SU-DHL-6 (cell line): ENCODE data around the gene SRBD1.

ENCODE experiments used
- H2AFZ ChIP-seq: fragments of 200-600 bp; sonication (generic); 2 replicates; pipeline ENCODE4 v1.6.1; 2014; ENCODE audit warnings: low read depth, mild to moderate bottlenecking, moderate library complexity, mixed read lengths, antibody characterized with exemption, low read length; ENCODE audit not compliant: severe bottlenecking
- H3F3A ChIP-seq: fragments of 200-600 bp; shearing (Covaris generic); 2 replicates; pipeline ENCODE4 v1.6.0; 2016; ENCODE audit warnings: antibody characterized with exemption, mild to moderate bottlenecking; ENCODE audit not compliant: insufficient read depth
- H3K27ac ChIP-seq: fragments of 200-600 bp; sonication (generic); 2 replicates; pipeline ENCODE4 v1.5.1; 2016; ENCODE audit warnings: low read depth, mild to moderate bottlenecking, low read length, moderate library complexity, mixed read lengths
- H3K27me3 ChIP-seq: fragments of 200-600 bp; sonication (generic), shearing (Covaris generic); 2 replicates; pipeline ENCODE4 v1.6.0; 2014; ENCODE audit warnings: mild to moderate bottlenecking, low read length
- H3K36me3 ChIP-seq: fragments of 200-600 bp; sonication (generic); 2 replicates; pipeline ENCODE4 v1.6.1; 2014; ENCODE audit warnings: mild to moderate bottlenecking, low read length, mixed read lengths
- H3K4me2 ChIP-seq: fragments of 300-600, 200-600 bp; shearing (Covaris generic), sonication (generic); 2 replicates; pipeline ENCODE4 v1.6.0; 2014; ENCODE audit warnings: low read length, low read depth, mild to moderate bottlenecking; ENCODE audit not compliant: poor library complexity, severe bottlenecking
- H3K4me3 ChIP-seq: fragments of 200-600 bp; sonication (generic); 2 replicates; pipeline ENCODE4 v1.5.1; 2014; ENCODE audit warnings: antibody characterized with exemption, low read length, mild to moderate bottlenecking, mixed read lengths; ENCODE audit not compliant: insufficient read depth, poor library complexity, severe bottlenecking
- H3K79me2 ChIP-seq: fragments of 200-600 bp; sonication (generic); 2 replicates; pipeline ENCODE4 v1.6.1; 2014; ENCODE audit warnings: mild to moderate bottlenecking, low read length, moderate library complexity; ENCODE audit not compliant: insufficient read depth
- H3K9ac ChIP-seq: fragments of 200-600 bp; sonication (generic); 2 replicates; pipeline ENCODE4 v1.7.0; 2014; ENCODE audit warnings: mild to moderate bottlenecking, low read length
- H3K9me2 ChIP-seq: fragments of 200-600 bp; sonication (generic); replicated peaks from 2 replicates; pipeline ENCODE4 v1.6.1; 2014; ENCODE audit warnings: low read length; ENCODE audit not compliant: insufficient read depth
- H3K9me3 ChIP-seq: fragments of 200-600 bp; sonication (generic); 2 replicates; pipeline ENCODE4 v1.6.1; 2014; ENCODE audit warnings: low read length, mixed read lengths; ENCODE audit not compliant: insufficient read depth
- H4K20me1 ChIP-seq: fragments of 200-600 bp; sonication (generic); 2 replicates; pipeline ENCODE4 v1.6.1; 2014; ENCODE audit warnings: low read depth, mild to moderate bottlenecking, antibody characterized with exemption, low read length, moderate library complexity, mixed read lengths
- EZH2phosphoT487 ChIP-seq: fragments of 200-600 bp; sonication (generic), shearing (Covaris generic); conservative IDR thresholded peaks from 2 replicates; pipeline ENCODE4 v1.6.1; 2018; ENCODE audit warnings: mild to moderate bottlenecking, antibody characterized with exemption, low read length, moderate library complexity, mixed read lengths
- TF ChIP-seq, protein P1 (sequence below): fragments of 200-600 bp; sonication (generic); IDR thresholded peaks from one replicate; pipeline ENCODE4 v1.5.1; 2017; ENCODE audit warnings: antibody characterized with exemption, mild to moderate bottlenecking, low read length, moderate library complexity; ENCODE audit not compliant: insufficient read depth, poor library complexity, severe bottlenecking

Gene SRBD1

GRCh38 chr2:45506756-45507155 lies 104.3 kb downstream of the SRBD1 start:
- Histone ChIP-seq H3K4me2 (no peak overlapping the region), H3K27me3 (no peaks in the 10 kb centered on the region), H2AFZ (no peak overlapping the region), H3K4me3 (no peak overlapping the region), H4K20me1 (no peaks in the 10 kb centered on the region), H3K9me2 (no peaks in the 10 kb centered on the region), H3F3A (no peaks in the 10 kb centered on the region), H3K79me2 (no peaks in the 10 kb centered on the region), H3K9me3 (no peaks in the 10 kb centered on the region), H3K27ac (no peak overlapping the region), H3K36me3 (no peaks in the 10 kb centered on the region), H3K9ac (no peak overlapping the region)
- no peak for TF ChIP-seq EZH2phosphoT487
- TF ChIP-seq, protein P1, sequence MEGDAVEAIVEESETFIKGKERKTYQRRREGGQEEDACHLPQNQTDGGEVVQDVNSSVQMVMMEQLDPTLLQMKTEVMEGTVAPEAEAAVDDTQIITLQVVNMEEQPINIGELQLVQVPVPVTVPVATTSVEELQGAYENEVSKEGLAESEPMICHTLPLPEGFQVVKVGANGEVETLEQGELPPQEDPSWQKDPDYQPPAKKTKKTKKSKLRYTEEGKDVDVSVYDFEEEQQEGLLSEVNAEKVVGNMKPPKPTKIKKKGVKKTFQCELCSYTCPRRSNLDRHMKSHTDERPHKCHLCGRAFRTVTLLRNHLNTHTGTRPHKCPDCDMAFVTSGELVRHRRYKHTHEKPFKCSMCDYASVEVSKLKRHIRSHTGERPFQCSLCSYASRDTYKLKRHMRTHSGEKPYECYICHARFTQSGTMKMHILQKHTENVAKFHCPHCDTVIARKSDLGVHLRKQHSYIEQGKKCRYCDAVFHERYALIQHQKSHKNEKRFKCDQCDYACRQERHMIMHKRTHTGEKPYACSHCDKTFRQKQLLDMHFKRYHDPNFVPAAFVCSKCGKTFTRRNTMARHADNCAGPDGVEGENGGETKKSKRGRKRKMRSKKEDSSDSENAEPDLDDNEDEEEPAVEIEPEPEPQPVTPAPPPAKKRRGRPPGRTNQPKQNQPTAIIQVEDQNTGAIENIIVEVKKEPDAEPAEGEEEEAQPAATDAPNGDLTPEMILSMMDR: no peak

DNA sequence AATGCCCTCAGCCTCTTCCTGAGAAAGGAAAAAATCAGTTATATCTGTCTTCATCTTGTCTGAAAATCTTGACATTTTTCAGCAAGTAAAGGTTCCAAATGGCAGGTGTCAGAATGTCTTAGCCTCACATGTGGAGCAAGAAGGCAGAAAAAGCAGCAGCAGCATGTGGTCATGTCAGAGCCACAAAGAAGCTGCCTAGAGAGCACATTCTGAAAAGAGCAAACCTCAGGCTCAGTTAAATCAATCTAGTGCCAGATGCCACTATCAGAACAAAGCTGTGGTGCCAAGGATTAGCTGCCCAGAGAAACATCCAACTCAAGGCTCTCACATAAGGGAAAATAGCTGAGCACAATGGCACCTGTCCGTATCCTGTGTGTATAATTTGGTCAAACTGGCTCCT lies 105.9 kb downstream of the SRBD1 start:
- no peak for TF ChIP-seq EZH2phosphoT487
- TF ChIP-seq, protein P1: no peak
- no peaks in the 10 kb centered on the region for H3K27me3 ChIP-seq
- H3K4me2 ChIP-seq: no peak overlapping the region
- H3K9me2 ChIP-seq: no peaks in the 10 kb centered on the region
- no peaks in the 10 kb centered on the region for H3K36me3 ChIP-seq
- no peak overlapping the region for H3K27ac ChIP-seq
- H3K79me2 ChIP-seq: no peaks in the 10 kb centered on the region
- no peaks in the 10 kb centered on the region for H3K9me3 ChIP-seq
- no peak overlapping the region for H3K4me3 ChIP-seq
- no peaks in the 10 kb centered on the region for H4K20me1 ChIP-seq
- H2AFZ ChIP-seq: no peak overlapping the region
- H3F3A ChIP-seq: no peaks in the 10 kb centered on the region
- no peak overlapping the region for H3K9ac ChIP-seq

DNA sequence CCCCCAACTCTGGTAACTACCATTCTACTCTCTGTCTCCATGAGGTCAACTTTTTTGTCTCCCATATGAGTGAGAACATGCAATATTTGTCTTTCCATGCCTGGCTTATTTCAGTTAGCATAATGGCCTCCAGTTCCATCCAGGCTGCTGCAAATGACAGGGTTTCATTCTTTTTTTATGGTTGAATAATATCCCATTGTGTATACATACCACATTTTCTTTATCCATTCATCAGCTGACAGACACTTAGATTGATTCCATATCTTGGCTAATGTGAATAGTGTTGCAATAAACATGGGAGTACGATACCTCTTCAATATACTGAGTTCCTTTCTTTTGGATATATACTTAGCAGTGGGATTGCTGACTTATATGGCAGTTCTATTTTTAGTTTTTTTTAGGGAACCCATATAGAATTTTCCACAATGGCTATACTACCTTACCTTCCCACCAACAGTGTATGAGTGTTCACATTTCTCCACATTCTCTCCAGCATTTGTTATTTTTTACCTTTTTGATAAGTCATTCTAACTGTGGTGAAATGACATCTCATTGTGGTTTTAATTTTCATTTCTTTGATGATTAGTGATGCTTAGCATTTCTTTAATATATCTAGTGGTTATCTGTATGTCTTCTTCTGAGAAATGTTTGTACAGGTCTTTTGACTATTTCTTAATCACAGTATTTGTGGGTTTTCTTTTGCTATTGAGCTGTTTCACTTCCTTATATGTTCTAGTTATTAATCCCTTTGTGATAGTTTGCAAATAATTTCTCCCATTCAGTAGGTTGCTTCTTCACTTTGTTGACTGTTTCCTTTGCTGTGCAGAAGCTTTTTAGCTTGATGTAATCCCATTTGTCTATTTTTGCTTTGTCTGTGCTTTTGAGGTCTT lies 112.2 kb downstream of the SRBD1 start:
- H3K79me2 ChIP-seq: no peaks in the 10 kb centered on the region
- TF ChIP-seq, protein P1: no peak
- no peak for TF ChIP-seq EZH2phosphoT487

More for the DNA sequence above, 112.2 kb downstream of the SRBD1 start:
- no peaks in the 10 kb centered on the region for H3K9me3 ChIP-seq
- H3K36me3 ChIP-seq: no peaks in the 10 kb centered on the region
- no peak overlapping the region for H2AFZ ChIP-seq
- H3K9ac ChIP-seq: no peak overlapping the region
- H3F3A ChIP-seq: no peaks in the 10 kb centered on the region; the same call in 1 of the 2 replicates
- no peak overlapping the region for H3K4me3 ChIP-seq
- no peaks in the 10 kb centered on the region for H3K27me3 ChIP-seq
- no peaks in the 10 kb centered on the region for H3K9me2 ChIP-seq
- no peak overlapping the region for H3K4me2 ChIP-seq
- no peak overlapping the region for H3K27ac ChIP-seq
- no peaks in the 10 kb centered on the region for H4K20me1 ChIP-seq
